Sigmoid colon (tissue), 3 donors: ENCODE measurements around the gene NECTIN1.

Source experiments
- CTCF ChIP-seq, 4 experiments: fragments of 450-650 bp in 3 of 4; fragments of 200-600 bp in 1 of 4; IDR thresholded peaks; one replicate each; pipeline ENCODE4 v1.5.1; 2016 to 2019; ENCODE audit warnings: antibody characterized with exemption in 4 of 4, mild to moderate bottlenecking in 3 of 4, moderate library complexity in 2 of 4
- POLR2A ChIP-seq, 2 donors: fragments of 450-650 bp; IDR thresholded peaks; one replicate each; pipeline ENCODE4 v1.6.1; 2016; ENCODE audit warnings: antibody characterized with exemption in 2 of 2, mild to moderate bottlenecking in 2 of 2, moderate library complexity in 2 of 2

GRCh38 chr11:119680541-119681360, 48.2 kb downstream of the NECTIN1 start:
- TF ChIP-seq CTCF (IDR thresholded peaks at IDR 0.05) (no peak), POLR2A (IDR thresholded peaks at IDR 0.05) (no peak)
